HG03066 (cell line): Measurements from ENCODE around the gene FAM187B.

Experiments
- ATAC-seq: cut with Tn5 transposase; IDR thresholded peaks from one replicate; pipeline ENCODE4 v1.9.1; 2021; ENCODE audit warnings: low read depth; ENCODE audit not compliant: unreplicated experiment

FAM187B gene

GRCh38 chr19:35194012-35194984 lies 34.2 kb downstream of the FAM187B start:
- no peak for ATAC-seq

GRCh38 chr19:35184884-35185283 lies 43.7 kb downstream of the FAM187B start:
- no peak for ATAC-seq

GRCh38 chr19:35184267-35184666 lies 44.3 kb downstream of the FAM187B start:
- no peak for ATAC-seq

- ATAC-seq: no peak
Measured at GRCh38 chr19:35181387-35181786, 47.2 kb downstream of the FAM187B start.

GRCh38 chr19:35179830-35180229 lies 48.7 kb downstream of the FAM187B start:
- ATAC-seq: no peak

- no peak for ATAC-seq
Measured at GRCh38 chr19:35178701-35179100, 49.8 kb downstream of the FAM187B start.

GRCh38 chr19:35177377-35178274 lies 50.9 kb downstream of the FAM187B start:
- no peak for ATAC-seq

GRCh38 chr19:35176181-35176570 lies 52.4 kb downstream of the FAM187B start:
- no peak for ATAC-seq
